Activated T-helper 1 cell treated with anti-CD3 and anti-CD28 coated beads, Interleukin-12 subunit alpha, Interleukin-12 subunit beta, Interleukin-2, Interleukin-4 antibody, amounts not matched to agents 30 ng/mL and 10 ng/mL and 1 ng/mL, durations not matched to agents 14 hours and 24 hours and 36 hours (primary cell): ENCODE results near the gene DAAM2. TPM values are rescaled to one million over a fixed set of nuclear protein-coding genes. Genes with fewer than 3 reads are reported as not detected.

Experiments
- DNase-seq: peaks from one replicate; pipeline ENCODE4 v3.0.0; 2021; ENCODE audit warnings: low spot score
- H3K27ac Mint-ChIP-seq: one replicate; pipeline ENCODE4 v1.8.0; 2021; ENCODE audit warnings: mild to moderate bottlenecking, mixed read lengths
- H3K27me3 Mint-ChIP-seq: one replicate; pipeline ENCODE4 v1.8.0; 2022; ENCODE audit warnings: mild to moderate bottlenecking, moderate library complexity, mixed read lengths; ENCODE audit not compliant: insufficient read depth
- H3K36me3 Mint-ChIP-seq: one replicate; pipeline ENCODE4 v1.8.0; 2021; ENCODE audit warnings: low read depth, mixed read lengths
- H3K4me1 Mint-ChIP-seq: one replicate; pipeline ENCODE4 v1.8.0; 2021; ENCODE audit warnings: low read depth, mixed read lengths
- H3K4me3 Mint-ChIP-seq: one replicate; pipeline ENCODE4 v1.8.0; 2021; ENCODE audit warnings: mild to moderate bottlenecking, moderate library complexity, mixed read lengths
- H3K9me3 Mint-ChIP-seq: one replicate; pipeline ENCODE4 v1.8.0; 2021; ENCODE audit warnings: mixed read lengths
- intact Hi-C: fragments of 100-400 bp; cut with micrococcal nuclease; formaldehyde crosslinking; loops from one replicate; pipeline ENCODE4 v1.15.1; 2024
- total RNA-seq: library from RNA; stranded (reverse); gene quantifications from 2 replicates; pipeline ENCODE4 v1.2.3, GENCODE V29; 2022

Gene DAAM2
- total RNA-seq, 1 donor from 2014 or later = not detected

DNA sequence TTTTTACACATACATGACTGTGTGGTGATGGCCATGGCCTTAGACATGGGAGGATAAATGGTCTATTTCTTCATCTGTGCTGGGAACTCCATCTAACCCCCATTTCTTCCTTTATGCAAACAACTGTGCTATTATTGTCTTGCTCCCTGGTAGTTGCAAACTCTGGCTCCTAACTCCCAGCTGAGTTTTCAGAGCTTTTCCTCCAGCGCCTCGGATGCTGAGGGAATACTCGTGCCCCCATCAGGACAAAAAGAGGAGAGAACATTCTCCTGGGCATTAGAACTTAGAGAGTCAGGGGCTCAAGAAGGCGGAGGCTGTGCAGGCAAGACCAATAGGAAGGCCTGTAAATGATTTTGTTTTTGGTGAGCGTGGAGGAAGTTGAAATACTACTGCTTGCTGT, 2.1 kb downstream of the DAAM2 start:
- intact Hi-C loops = no loop called here
- Mint-ChIP-seq H3K27me3 (peaks cover 46% of the 10 kb centered on the region), H3K4me3 (no peak overlapping the region), H3K4me1 (no peaks in the 10 kb centered on the region), H3K27ac (no peak overlapping the region), H3K36me3 (no peaks in the 10 kb centered on the region), H3K9me3 (no peaks in the 10 kb centered on the region)
- DNase-seq = no peak

DNA sequence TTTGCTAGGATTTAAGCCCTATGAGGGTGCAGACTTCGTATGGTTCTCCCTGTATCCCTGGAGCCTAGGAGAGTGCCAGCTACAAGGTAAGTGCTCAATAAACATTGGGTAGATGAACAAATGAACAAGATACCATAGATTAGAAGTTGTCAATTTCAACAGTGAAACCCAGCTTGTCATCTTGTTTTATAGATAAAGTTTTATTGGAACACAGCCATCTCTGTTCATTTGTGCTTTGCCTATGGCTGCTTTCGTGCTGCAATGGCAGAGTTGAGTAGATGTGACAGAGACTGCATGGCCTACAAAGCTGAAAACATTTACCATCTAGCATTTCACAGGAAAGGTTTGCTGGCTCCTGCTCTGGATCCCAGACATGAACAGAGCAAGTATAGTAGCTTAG, 5.6 kb downstream of the DAAM2 start:
- H3K27ac Mint-ChIP-seq = no peak overlapping the region
- peaks cover 37% of the 10 kb centered on the region for H3K27me3 Mint-ChIP-seq
- H3K9me3 Mint-ChIP-seq = no peaks in the 10 kb centered on the region
- no peak overlapping the region for H3K4me3 Mint-ChIP-seq
- intact Hi-C loops = no loop called here
- no peaks in the 10 kb centered on the region for H3K36me3 Mint-ChIP-seq
- no peaks in the 10 kb centered on the region for H3K4me1 Mint-ChIP-seq
- no peak for DNase-seq

GRCh38 chr6:39800034-39801032, 8.2 kb downstream of the DAAM2 start:
- intact Hi-C loops = no loop called here
- DNase-seq = no peak
- H3K27me3 Mint-ChIP-seq = peaks cover 14% of the 10 kb centered on the region

DNA sequence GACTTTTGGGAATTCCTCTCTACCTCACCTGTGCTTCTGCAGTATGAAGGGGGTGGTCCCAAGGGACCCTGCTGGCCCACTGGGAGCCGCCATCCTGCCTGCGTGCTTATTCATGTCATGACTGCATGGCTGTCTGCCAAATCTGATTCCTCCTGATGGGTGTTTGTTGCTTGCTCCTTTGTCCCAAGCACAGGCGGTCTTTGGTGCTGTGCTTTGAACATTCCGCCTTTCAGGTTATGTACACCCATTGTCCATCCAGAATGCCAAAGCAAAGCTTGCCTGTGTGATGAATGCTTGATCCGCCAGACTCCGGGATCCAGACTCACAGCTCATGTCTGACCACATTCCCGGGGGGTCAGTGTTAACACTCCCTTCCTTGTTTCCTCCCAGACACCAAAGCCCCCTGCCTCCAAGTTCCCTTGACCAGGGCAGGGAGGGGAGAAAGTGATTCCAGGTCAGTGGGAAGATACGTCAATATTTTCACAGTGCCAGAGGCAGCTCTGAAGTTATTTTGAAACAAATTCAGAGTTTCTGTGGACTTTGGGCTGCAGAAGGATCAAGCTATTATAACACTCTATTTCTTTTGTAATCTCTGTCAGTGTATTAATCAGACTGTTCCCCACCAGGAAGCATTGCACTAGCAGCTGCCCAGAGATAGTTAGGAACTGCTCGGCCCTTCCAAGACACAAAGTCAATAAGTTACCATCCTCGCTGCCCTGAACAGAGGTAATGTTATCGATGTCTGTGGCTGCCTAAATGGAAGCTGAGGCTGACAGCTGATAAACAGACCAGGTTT, 9.5 kb downstream of the DAAM2 start:
- Mint-ChIP-seq H3K27me3 (peaks cover 6% of the 10 kb centered on the region), H3K4me3 (no peak overlapping the region)

More at GRCh38 chr6:39800034-39801032, 8.2 kb downstream of the DAAM2 start:
- Mint-ChIP-seq H3K36me3 (no peaks in the 10 kb centered on the region), H3K4me1 (no peaks in the 10 kb centered on the region), H3K4me3 (no peak overlapping the region), H3K27ac (no peak overlapping the region), H3K9me3 (no peaks in the 10 kb centered on the region)

DNA sequence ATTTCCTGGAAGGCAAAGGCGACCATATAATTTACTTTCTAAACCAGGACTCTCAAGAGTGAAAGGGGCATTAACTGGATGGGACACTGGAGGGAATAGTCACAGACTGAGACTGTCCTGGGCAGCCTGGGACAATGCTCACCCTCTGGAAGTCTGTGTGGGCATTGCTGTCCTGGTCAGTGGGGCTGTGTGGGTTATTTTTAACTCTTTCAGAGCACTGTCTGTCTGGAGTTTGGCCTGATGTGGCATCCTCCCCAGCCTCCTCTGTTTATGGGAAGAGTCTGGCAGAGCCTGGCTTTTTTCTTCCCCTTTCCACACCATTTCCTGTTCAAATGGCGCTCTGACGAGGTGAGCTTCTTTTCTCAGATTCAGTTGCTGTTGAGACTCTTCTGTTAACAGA, 11.7 kb downstream of the DAAM2 start:
- no peak overlapping the region for H3K27ac Mint-ChIP-seq
- DNase-seq = no peak
- H3K4me1 Mint-ChIP-seq = no peaks in the 10 kb centered on the region
- intact Hi-C loops = no loop called here
- H3K4me3 Mint-ChIP-seq = no peak overlapping the region
- H3K27me3 Mint-ChIP-seq = peaks cover 10% of the 10 kb centered on the region
- H3K36me3 Mint-ChIP-seq = no peaks in the 10 kb centered on the region
- no peaks in the 10 kb centered on the region for H3K9me3 Mint-ChIP-seq

More for the DNA sequence above, 9.5 kb downstream of the DAAM2 start:
- H3K36me3 Mint-ChIP-seq = no peaks in the 10 kb centered on the region
- H3K9me3 Mint-ChIP-seq = no peaks in the 10 kb centered on the region
- H3K27ac Mint-ChIP-seq = no peak overlapping the region
- intact Hi-C loops = no loop called here
- no peak for DNase-seq
- H3K4me1 Mint-ChIP-seq = no peaks in the 10 kb centered on the region

DNA sequence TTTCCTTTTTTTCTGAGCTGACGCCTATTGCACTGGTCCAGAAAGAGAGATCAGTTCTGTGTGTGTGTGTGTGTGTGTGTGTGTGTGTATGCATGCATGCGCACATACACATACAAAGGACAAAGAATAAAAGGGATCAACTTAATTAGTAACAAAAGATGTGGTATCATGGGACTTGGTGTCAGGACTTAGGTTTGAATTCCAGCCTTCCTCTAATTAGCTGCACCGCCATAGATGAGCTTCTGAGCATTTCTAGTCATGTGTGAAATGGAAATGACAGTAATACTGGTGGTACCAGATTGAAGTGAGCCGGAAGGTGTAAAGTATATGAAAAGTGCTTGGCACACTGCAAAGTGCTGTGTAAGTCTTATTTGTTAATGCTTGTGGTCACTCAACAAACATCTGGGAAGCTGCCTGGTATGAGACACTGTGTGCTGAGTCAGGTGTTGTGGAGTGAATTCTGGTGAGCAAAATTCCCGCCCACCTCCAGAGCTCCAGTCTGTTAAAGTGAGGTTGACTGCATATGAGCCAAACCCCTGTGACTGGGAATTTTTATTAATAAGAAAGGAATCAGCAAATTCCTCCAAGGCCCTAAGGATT, 12.4 kb downstream of the DAAM2 start:
- Mint-ChIP-seq H3K27ac (no peak overlapping the region), H3K4me1 (no peaks in the 10 kb centered on the region), H3K27me3 (peaks cover 10% of the 10 kb centered on the region), H3K36me3 (no peaks in the 10 kb centered on the region), H3K4me3 (no peak overlapping the region), H3K9me3 (no peaks in the 10 kb centered on the region)
- no peak for DNase-seq
- intact Hi-C loops = no loop called here

- Mint-ChIP-seq H3K4me3 (no peak overlapping the region), H3K27ac (no peak overlapping the region), H3K36me3 (no peaks in the 10 kb centered on the region), H3K27me3 (peaks cover 10% of the 10 kb centered on the region), H3K9me3 (no peaks in the 10 kb centered on the region), H3K4me1 (no peaks in the 10 kb centered on the region)
- DNase-seq = no peak
- intact Hi-C loops = no loop called here
Measured at GRCh38 chr6:39806278-39806677, 14.1 kb downstream of the DAAM2 start.

GRCh38 chr6:39808346-39808745, 16.2 kb downstream of the DAAM2 start:
- Mint-ChIP-seq H3K36me3 (no peaks in the 10 kb centered on the region), H3K27me3 (peaks cover 6% of the 10 kb centered on the region), H3K27ac (no peak overlapping the region), H3K9me3 (no peaks in the 10 kb centered on the region), H3K4me1 (no peaks in the 10 kb centered on the region), H3K4me3 (no peak overlapping the region)
- DNase-seq = no peak
- intact Hi-C loops = no loop called here

DNA sequence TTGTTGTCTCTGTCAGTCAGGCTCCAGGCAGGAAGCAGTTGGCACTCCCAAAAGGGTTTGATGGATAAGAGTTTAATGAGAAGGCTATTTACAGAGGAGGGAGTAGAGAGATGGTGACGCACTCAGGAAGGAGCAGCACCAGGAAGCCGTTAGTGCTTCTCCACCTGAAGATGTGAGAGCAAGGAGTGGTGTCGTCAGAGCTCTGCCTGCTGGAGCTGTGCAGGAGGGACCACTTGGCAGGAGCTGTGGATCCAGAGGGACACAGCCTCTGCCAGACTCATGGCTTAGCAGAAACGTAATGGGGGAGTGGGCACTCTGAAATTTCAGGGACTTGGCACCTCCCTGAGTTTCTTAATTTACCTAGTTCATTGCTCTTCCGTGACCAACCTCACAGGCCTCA, 16.8 kb downstream of the DAAM2 start:
- intact Hi-C loops = no loop called here
- H3K9me3 Mint-ChIP-seq = no peaks in the 10 kb centered on the region
- H3K4me1 Mint-ChIP-seq = no peaks in the 10 kb centered on the region
- peaks cover 6% of the 10 kb centered on the region for H3K27me3 Mint-ChIP-seq
- H3K27ac Mint-ChIP-seq = no peak overlapping the region
- H3K4me3 Mint-ChIP-seq = no peak overlapping the region
- no peak for DNase-seq
- H3K36me3 Mint-ChIP-seq = no peaks in the 10 kb centered on the region

GRCh38 chr6:39811835-39812345, 19.7 kb downstream of the DAAM2 start:
- Mint-ChIP-seq H3K36me3 (no peaks in the 10 kb centered on the region), H3K27me3 (peaks cover 4% of the 10 kb centered on the region), H3K27ac (no peak overlapping the region), H3K9me3 (no peaks in the 10 kb centered on the region), H3K4me1 (no peaks in the 10 kb centered on the region), H3K4me3 (no peak overlapping the region)
- DNase-seq = no peak
- intact Hi-C loops = no loop called here

GRCh38 chr6:39812496-39812852, 20.3 kb downstream of the DAAM2 start:
- no peak for DNase-seq
- H3K4me3 Mint-ChIP-seq = no peak overlapping the region
- H3K9me3 Mint-ChIP-seq = no peaks in the 10 kb centered on the region
- intact Hi-C loops = no loop called here
- H3K36me3 Mint-ChIP-seq = no peaks in the 10 kb centered on the region
- no peaks in the 10 kb centered on the region for H3K4me1 Mint-ChIP-seq
- peaks cover 3% of the 10 kb centered on the region for H3K27me3 Mint-ChIP-seq
- H3K27ac Mint-ChIP-seq = no peak overlapping the region

DNA sequence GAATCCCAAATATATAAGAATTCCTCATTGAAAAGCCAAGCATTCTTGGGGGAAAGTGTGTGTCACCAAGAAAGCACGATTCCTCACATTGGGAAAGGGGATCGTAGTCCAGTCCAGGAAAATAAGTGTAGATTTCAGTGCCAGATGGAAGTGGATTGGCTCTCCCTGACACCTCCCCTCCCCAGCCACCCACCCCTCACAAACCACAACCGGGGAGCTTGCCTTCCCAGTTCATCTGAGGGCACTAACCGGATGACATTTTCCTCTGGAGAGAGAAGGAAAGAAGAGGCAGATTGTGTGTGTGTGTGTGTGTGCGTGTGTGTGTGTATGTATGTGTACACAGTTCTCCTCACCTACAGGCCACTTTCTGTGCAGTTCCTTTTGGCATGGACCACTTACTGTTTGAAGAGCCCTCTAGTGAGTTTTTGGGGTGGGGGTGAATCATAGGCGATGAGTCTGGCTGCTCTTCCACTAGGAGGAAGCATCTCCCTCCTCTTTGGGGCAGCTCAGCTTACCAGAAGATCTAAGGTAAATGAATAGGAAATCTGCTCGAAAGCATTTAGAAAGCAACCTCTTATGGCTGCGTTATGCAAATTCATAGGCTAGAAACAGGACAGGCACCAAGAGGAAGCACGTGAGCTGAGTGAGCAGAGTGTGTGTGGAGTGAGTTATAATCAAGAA, 20.8 kb downstream of the DAAM2 start:
- H3K9me3 Mint-ChIP-seq = no peaks in the 10 kb centered on the region
- no peak for DNase-seq
- no peaks in the 10 kb centered on the region for H3K36me3 Mint-ChIP-seq
- intact Hi-C loops = no loop called here
- H3K27me3 Mint-ChIP-seq = peaks cover 3% of the 10 kb centered on the region
- H3K4me3 Mint-ChIP-seq = no peak overlapping the region
- no peaks in the 10 kb centered on the region for H3K4me1 Mint-ChIP-seq
- no peak overlapping the region for H3K27ac Mint-ChIP-seq
